Umbilical cord (tissue), 2 donors: ENCODE data around the gene TNC. TPM values are rescaled to one million over a fixed set of nuclear protein-coding genes. Genes with fewer than 3 reads are reported as not detected.

Experiments
- DNase-seq: peaks from one replicate; pipeline ENCODE4 v3.0.0-alpha.2; 2015; ENCODE audit warnings: low spot score
- total RNA-seq: library from RNA; depleted of rRNA; stranded (reverse); fragments of >200 nt; gene quantifications from one replicate; pipeline ENCODE4 v1.2.3, GENCODE V29; 2014; ENCODE audit warnings: low replicate concordance; ENCODE audit not compliant: insufficient read depth

Gene TNC
- total RNA-seq, 1 donor from 2014 or later: 437 TPM

DNA sequence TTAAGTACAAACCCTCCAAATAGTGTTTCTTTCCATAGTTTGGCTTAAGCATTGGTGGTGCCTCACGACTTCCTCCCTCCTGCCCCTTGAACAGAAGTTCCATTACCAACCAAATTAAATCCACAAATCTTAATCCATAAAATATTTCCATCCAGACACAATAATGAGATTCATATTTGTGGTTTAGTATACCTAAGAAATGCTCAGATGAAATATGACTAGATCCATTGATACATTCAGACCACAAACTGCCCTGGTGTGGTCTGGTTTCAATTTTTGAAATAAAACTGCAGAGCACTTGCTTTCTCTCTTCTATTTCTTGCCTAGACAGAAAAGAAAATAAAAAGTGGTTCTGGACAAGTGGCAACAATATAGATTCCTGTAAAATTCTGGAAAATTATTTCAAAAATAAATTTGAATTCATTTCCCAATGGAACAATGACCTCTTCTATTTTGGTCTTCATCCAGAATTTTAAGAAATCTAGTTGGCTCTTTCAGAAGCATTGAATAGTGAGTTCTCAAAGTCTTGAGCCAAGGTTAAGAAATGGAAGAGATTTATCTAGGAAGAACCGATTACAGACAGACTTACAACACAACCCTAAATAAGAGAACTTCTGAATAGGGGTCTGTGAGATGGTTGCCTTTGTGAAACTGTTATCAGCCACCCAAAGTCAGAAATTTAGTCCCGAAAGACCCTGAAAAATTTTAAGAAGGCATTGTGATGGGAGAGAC is 14.0 kb downstream of the TNC start:
- DNase-seq: no peak

DNA sequence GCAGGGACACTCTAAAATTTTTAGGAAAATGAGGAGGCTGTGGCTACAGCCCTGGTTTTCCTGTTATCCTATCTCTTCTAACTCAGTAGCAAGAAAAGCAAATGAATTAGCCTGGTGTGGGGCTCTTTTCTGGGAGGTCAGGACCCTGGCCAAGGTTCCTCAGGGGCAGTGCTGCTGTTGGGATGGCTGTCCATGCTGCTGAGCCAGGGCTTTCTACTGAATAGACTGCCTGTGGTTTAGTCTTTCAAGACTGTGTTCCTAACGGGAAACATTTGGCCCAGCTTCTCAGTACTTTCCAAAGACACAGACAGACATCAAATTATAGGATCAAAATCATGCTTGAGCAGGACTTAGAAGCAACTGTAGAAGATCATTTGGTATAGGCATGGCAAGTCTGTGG is 18.1 kb downstream of the TNC start:
- peak; percentile 40 for DNase-seq

DNA sequence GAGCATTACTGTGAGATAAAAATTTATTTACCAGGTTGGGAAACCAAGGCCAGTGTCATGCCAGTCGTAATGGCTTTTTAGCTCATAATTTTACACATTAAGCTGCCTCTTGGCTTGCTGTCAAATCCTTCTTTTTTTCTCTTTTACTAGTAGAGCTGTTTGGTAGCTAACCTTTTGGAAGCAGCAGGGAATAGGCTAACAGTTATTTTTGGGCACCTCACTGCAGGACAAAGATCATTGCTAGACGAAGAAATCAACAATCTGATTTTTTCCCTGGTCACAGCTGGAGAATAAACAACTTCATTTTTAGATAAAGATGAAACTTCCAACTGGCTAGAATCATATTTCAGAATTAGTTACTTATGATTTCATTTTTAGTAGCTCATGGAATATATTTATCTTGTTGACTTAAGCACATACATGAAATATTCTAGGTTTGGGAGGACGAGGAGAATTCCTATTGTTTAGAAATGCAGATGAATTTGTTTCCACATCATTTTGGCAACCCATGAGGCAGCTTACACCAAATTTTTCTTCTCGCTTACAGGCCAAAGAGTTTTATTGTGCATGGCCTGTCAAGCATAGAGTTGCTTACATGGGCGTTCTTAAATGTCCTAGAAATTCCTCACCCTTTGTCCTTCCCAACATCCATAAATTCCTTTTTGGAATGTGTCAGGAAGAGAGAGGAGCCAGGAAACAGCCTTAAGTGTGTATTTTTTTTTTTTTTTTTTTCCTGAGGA is 19.6 kb downstream of the TNC start:
- DNase-seq: no peak

DNA sequence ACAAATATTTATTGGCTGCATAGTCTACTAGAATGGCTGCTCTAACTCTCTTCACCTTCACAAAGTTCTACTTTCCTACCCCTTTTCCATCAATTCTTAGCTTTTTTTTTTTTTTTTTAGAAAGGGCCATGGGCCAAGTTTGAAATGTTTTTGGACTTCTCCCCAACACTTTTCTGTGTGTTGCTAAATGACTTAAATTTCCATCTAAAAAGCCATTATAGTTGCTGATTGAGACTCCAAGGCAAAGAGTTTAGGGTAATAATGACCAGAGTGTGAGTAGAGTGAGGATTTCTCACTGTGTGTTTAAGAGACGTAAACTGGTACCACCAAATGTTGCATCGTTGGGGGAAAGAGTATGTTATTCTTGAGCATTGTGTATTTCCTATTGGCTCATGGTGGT is 24.4 kb downstream of the TNC start:
- no peak for DNase-seq

DNA sequence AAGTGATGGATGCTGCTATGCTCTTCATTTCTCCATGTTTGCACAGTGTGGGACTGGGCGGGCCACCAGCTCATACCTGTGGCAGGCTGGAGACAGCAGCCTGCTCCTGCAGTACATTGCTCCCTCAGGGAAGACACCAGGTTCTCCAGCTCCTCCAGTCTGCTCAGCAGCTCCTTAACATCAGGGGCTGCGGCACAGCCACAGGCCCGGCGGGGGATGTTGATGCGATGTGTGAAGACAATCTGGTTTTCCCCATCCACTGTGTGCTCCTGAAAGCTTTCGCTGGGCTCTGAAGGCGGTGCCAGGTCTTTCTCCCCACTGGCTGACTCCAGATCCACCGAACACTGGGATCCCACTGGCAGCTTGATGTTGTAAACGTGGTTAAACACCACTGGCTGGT is 27.5 kb downstream of the TNC start:
- no peak for DNase-seq

DNA sequence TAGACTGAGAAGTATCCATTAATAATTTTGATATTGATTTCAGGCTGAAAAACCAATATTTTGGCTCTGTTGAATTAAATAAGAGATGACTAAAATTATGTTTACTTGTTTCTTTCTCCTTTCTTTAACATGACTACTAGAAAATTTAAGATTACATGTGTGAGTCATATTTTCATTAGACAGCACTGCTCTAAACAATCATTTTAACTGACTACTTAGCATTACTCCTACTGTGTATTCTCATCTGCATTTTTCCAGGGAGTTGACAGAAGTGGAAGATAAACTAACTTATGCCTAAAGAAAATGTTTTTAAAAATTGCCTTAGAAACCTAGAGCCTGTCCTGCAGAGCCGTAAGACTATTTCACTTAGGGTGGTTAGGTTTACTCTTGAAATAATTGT is 29.1 kb downstream of the TNC start:
- DNase-seq: no peak

DNA sequence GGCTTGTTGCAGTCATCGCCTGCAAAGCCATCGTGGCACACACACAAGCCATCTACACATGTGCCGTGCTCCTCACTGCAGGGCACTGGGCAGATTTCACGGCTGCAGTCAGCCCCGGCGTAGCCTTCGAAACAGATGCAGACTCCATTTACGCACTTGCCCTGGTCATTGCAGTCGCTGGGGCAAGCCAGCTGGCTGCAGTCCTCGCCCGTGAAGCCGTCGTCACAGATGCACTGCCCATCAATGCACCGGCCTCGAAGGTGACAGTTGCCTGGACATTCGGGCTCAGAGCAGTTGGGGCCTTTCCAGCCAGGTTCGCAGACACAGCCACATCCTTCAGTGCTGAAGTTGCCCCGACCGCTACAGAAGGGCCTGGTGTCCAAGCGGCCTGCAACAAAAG is 31.1 kb downstream of the TNC start:
- DNase-seq: no peak

DNA sequence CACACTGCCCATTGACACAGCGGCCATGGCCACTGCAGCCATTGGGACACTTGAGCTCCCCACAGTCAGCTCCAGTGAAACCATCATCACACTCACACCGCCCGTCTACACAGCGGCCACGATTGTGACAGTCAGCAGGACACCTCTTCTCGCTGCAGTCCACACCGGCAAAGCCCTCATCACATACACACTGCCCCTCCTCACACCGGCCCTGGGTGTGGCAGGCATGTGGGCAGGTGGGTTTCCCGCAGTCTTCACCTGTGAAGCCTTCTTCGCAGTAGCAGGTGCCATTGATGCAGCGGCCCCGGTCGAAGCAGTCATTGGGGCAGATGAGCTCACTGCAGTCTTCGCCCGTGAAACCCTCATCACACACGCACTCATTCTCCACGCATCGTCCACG is 31.5 kb downstream of the TNC start:
- no peak for DNase-seq

DNA sequence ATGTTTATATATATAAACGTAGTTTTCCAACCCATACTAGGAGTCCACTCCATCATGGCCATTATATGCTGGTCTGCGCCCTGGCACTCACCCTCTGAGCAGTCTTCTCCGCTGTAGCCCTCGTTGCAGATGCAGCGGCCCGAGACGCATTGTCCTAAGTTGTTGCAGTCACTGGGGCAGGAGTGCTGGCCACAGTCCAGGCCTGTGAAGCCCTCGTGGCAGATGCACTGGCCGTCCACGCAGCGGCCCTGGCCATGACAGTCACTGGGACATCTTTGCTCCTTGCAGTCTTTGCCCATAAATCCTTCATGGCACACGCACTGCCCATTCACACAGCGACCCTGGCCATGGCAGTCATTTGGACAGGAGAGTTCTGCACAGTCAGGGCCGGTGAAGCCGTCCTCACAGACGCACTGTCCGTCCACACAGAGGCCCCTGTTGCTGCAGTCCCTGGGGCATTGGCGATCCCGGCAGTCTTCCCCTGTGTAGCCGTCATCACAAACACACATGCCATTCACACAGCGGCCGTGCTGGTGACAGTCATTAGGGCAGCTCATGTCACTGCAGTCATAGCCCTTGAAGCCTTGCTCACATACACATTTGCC is 32.1 kb downstream of the TNC start:
- DNase-seq: no peak

DNA sequence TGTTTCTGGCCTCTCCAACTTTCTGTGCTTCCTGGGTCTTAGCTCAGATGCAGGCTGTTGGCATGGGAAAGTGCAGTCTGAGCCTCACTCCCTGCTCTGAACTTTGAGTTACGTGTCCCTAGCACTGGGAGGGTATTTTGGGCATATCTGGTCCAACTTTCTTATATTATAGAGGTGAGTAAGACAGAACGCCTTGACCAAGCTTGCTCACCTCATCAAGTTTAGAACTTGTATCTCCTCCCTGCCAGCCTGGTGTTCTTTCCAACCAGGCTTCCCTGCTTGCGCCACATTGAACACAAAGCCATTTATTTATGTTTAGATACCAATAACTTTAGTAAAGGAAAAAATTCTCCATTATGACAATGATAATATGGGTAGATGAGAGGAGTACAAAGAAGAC is 33.2 kb downstream of the TNC start:
- no peak for DNase-seq

DNA sequence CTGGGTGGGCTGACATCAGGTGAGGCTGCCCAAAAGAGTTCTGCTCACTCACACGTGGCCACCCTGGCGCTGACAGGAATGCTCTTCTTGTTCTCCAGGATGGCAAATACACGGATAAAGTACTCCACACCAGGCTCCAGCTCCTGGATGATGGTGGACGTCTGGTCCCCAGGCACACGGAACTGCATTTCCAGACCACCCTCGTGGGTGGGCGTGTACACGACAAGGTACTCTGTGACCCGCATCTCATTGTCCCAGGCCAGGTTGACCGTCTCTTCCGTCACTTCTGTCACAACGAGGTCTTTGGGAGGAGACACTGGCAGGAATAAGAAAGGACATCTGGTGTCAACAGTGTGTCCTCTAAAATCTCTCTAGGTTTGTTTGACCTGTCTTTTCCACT is 33.8 kb downstream of the TNC start:
- DNase-seq: no peak

DNA sequence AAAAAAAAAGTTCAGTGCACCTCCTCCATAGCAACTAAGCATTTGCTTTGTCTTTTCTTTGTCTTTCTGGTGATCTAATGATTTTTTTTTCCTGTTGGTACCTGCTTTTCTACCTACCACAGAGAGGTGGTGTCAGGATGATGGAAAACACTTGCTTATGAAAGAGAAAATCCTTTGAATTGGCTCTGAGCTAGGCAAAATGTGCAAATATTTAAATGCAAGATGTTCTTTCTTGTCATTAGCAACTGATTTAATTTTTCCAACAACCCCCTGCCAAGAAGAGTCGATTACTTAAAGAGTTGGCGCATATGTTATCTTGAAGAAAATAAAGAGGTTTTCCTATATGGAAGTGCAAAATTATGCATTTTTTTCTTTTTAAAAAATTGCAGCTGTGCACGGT is 37.7 kb downstream of the TNC start:
- no peak for DNase-seq

DNA sequence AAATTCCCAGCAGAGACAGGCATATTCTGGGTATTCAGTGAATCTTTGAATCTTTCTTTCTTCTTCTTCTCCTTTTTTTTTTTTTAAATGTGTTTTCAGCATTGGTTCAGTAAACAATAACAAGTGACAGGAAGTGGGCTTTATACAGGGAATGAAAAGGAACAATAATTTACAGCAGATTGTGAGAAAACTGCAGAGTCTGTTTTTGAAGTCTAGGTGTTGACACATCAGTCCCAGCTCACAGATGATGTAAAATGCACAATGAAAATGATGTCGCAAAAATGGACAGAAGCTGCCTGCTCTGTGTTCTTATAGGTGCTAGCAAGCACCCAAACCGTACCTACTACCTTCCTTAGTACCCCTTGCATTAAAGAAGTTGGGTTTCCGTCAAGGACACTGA is 38.8 kb downstream of the TNC start:
- DNase-seq: no peak

DNA sequence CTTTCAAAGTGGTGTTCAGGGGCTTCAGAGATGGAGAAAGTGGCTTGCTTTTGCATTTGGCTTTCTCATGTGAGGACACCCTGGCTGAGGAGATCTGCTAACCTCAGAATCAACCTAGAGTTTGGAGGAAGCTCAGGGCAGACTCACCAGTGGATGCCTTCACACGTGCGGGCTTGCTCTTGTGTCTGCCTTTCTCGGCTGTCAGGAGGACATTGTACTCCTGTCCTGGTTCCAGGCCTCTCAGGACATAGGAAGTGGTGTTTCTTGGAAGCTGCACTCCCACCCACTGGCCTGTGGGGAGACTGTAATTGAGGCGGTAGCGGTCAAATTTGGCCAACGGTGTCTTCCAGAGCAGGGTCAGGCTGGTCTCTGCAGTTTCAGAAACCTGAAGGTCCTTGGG is 44.5 kb downstream of the TNC start:
- no peak for DNase-seq

DNA sequence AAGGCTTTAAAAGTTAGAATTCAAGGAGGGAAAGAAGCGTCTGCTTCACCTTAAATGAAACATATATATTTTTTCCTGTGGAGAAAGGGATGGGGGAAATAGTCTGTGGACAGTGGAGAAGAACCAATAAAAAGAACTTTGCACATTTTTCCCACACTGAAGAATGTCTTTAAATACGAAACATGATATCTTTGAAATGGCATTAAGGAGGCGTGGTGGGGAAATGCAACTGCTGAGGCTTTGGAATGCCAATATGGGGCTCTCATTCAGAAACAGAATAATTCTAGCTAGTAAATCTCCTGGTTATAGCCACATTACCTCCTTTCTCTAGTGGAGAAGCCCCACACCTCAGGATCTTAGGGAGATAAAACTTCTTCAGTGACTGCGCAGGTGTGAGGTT is 46.8 kb downstream of the TNC start:
- peak; percentile 36 for DNase-seq

DNA sequence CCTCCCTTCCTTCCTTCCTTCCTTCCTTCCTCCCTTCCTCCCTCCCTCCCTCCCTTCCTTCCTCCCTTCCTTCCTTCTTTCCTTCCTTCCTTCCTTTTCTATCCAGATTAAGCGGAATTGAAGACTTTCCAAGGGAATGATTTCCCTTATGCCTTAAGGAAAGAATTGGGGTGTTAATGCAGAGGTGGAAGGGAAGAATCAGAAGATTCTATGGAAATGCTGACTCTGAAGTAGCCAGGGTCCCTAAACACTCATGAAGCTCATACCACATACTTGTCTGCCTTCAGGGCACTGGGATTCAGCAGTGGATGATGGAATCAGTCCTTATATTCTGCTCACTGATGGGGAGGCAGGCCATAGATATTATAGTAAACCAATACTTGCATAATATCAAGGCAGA is 48.2 kb downstream of the TNC start:
- DNase-seq: no peak

DNA sequence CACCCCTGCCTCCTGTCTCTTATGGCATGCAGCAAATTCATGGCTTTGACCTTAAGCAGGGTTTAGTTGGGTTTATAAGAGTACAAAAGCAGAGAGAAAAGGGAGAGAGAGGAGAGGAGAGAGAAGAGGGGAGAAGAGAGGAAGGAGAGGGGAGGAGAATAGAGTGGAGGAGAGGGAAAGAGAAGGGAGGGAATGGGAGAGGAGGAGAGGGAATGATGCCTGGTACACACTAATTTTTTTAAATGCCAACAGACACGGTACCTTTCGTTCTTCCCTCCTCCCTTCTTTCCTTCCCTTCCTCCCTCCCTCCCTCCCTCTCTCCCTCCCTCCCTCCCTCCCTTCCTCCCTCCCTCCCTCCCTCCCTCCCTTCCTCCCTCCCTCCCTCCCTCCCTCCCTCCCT is 48.7 kb downstream of the TNC start:
- DNase-seq: peak; percentile 24

DNA sequence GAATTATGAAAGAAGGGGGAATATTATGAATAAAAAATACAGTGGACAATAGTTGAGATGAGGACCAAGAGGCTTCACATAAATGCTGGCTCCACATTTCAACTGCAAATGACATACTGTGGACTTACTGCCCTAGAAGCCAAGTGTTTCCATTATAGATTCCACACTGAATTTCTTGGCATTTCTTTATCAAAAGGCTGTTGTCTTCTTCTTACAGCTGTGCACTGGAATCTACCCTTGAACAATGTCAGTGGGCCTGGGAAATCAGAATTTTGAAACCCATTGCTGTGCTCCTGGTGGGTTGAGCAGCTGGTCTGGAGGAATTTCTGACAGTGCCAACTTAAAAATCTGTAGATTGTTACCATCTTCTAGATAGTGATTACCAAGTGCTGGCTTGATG is 49.9 kb downstream of the TNC start:
- DNase-seq: no peak

DNA sequence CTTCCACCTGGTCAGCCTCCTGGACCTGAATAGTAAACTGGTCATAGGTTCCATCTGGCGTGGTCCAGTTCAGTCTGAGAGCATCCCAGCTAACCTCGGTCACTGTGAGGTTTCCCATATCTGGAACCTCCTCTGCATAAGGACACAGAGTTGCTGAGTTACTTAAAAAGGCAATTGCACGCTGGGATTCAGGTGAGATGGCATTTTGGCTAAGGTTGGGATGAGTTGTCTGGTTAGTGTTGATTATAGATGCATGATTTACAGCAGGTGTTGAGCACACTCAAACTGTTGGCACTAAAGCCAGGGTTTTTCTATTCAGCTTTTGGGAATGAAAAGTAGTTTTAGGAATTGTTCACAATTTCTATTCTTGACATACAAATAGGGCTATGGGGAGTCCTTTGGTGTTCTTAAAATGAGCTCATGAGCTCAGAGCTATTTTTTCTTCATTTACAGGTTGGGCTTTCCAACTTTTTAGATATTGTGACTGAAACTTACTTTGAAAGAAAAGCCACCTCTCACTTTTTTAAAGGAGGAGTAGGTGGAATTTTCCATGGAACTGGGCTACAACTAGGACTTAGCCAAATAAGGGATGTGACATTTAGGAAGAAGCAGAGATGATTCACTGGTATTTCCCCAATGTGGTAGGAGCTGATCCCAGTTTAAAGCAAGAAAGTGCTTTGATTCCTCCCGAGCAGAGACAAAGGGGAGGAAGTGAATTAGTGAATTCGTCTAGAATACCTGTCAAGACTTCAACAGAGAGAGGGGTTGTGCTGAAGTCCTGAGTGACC is 54.7 kb downstream of the TNC start:
- DNase-seq: peak; percentile 14

DNA sequence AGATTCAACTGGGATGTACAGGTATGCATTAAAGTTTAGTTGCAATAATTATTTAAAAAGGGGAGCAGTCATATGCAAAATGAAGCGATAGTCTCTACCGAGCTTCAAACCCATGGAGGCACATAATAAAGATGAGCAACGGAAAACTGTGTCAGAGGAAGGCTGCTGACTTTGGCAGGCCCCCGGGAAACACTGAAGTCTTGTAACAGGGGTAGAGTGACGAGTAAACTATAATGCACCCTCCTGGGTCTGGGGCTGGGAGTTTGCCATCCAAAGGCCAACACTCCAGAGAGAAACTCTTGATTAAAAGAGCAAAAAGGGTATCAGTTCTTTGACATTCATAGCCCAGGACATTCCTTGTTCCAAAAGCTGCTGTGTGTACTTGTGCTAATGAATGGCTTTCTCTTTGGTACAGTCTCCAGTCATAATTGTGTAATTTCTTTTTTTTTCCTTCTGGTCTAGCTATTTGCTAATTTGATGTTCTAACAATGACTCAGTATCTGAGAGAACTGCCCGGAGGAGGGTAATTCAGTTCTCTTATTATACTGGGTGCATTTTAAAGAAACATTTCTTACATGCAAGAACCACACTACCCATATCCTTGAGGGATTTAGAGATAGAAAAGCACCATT is 59.2 kb downstream of the TNC start:
- DNase-seq: no peak

DNA sequence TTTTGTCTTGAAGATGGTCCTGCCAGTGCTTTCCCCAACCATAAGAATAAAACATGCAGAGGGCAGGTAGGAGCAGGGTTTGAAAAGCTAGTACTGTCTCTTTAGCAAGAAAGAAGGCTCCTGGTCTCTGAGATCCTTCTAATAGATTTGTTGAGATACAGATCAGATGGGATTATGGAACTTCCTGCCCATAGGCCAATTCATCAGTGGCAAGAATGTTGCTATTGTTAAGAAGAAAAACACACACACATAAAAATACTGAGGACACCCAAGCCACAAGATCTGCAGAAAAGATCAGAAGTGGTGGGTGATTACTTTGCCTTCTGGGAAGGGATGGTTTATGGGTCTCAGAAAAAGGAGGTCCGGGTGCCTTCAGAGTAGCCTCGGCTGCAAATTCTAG is 59.8 kb downstream of the TNC start:
- DNase-seq: no peak

DNA sequence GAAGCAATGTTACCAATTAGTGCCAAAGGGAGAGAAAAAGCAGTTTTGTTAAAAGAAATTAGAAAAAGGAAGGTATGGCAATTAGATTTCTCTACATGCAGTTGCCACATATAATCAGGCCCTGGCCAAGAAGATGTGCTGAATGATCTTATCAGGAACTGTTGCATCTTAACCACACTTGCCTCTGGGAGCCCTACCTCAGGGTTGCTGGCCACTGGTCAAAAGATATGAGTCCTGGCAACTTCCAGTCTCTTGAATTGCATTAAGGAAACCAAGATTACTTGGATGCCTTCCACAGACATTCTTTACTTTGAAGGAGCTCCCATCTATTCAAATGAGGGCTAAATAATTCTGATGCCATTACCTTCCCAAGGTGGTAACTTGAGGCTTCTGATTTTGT is 60.4 kb downstream of the TNC start:
- DNase-seq: no peak
